Kidney (tissue), 14 donors: ENCODE data around the gene BUB3. TPM values are rescaled to one million over a fixed set of nuclear protein-coding genes. Genes with fewer than 3 reads are reported as not detected.

ENCODE experiments used
- DNase-seq, 5 donors: peaks; one replicate each; pipeline ENCODE4 v3.0.0-alpha.2; 2013 to 2020
- FAIRE-seq: peaks from 2 replicates; lab custom pipeline; 2012; peaks lifted over from hg19 to GRCh38; lab: Jason Lieb, UNC
- H3K27ac ChIP-seq, 2 donors: one replicate each; pipeline ENCODE4 v1.7.0; 2013; ENCODE audit warnings: low read depth in 2 of 2, low read length in 2 of 2, inconsistent platforms in 1 of 2
- H3K27me3 ChIP-seq: one replicate; pipeline ENCODE4 v1.7.1; 2013; ENCODE audit warnings: low read length, inconsistent platforms; ENCODE audit not compliant: control insufficient read depth, insufficient read depth
- H3K36me3 ChIP-seq, 3 donors: one replicate each; pipeline versions ENCODE4 v1.7.0 to v1.7.1; 2013; ENCODE audit warnings: low read length in 3 of 3, control low read depth in 1 of 3, inconsistent platforms in 1 of 3; ENCODE audit not compliant: insufficient read depth in 3 of 3, control insufficient read depth in 2 of 3
- H3K4me1 ChIP-seq, 3 donors: one replicate each; pipeline versions ENCODE4 v1.7.0 to v1.7.1; 2013; ENCODE audit warnings: low read length in 3 of 3, inconsistent platforms in 1 of 3, low read depth in 1 of 3; ENCODE audit not compliant: control insufficient read depth in 2 of 3, insufficient read depth in 2 of 3
- H3K4me3 ChIP-seq, 3 donors: one replicate each; pipeline versions ENCODE4 v1.7.0 to v1.8.1; 2013; ENCODE audit warnings: low read length in 3 of 3, control low read depth in 1 of 3, inconsistent platforms in 1 of 3
- H3K9ac ChIP-seq, 3 donors: one replicate each; pipeline versions ENCODE4 v1.7.0 to v1.7.1; 2013; ENCODE audit warnings: low read length in 3 of 3, control low read depth in 1 of 3, inconsistent platforms in 1 of 3
- H3K9me3 ChIP-seq, 3 donors: one replicate each; pipeline versions ENCODE4 v1.7.0 to v1.7.1; 2013; ENCODE audit warnings: low read length in 3 of 3, control low read depth in 1 of 3, inconsistent platforms in 1 of 3; ENCODE audit not compliant: control insufficient read depth in 2 of 3, insufficient read depth in 1 of 3
- intact Hi-C: fragments of 100-400 bp; cut with DNase I; formaldehyde crosslinking; loops from one replicate; pipeline ENCODE4 v1.11.1; 2022
- polyA plus RNA-seq: library from polyadenylated mRNA; stranded (reverse); fragments of 350-450 nt; fragmentation: Illumina TruSeq; extraction: RNeasy Lipid Tissue Mini Kit (QIAGEN cat#74804); gene quantifications from one replicate; pipeline ENCODE4 v1.2.3, GENCODE V29; 2014; ENCODE audit warnings: low read depth, low replicate concordance; ENCODE audit not compliant: insufficient read depth
- total RNA-seq: library from RNA; stranded (reverse); fragmentation: NEBNext Ultra II Directional; extraction: Animal tissue kit (Norgen Biotek cat#: 25700); gene quantifications from one replicate; pipeline ENCODE4 v1.2.1, GENCODE V29; 2021
- TF ChIP-seq, protein P1 (sequence below): IDR thresholded peaks from 3 replicates; pipeline ENCODE4 v1.5.1; 2012; ENCODE audit warnings: mild to moderate bottlenecking, moderate library complexity, borderline replicate concordance; ENCODE audit not compliant: insufficient read depth; ENCODE audit errors: extremely low read depth
- donor health status: control.
- donor health status: control.
- donor health status: control.
- donor health status: control.
- donor health status: control.
- donor health status: DM: yes; HTN: yes; CAD: no.
- donor health status: Normal renal cell carcinoma (clear cell type).

Gene BUB3
- total and polyA plus RNA-seq, 2 donors from 2014 or later: 49.0 to 60.8 TPM

DNA sequence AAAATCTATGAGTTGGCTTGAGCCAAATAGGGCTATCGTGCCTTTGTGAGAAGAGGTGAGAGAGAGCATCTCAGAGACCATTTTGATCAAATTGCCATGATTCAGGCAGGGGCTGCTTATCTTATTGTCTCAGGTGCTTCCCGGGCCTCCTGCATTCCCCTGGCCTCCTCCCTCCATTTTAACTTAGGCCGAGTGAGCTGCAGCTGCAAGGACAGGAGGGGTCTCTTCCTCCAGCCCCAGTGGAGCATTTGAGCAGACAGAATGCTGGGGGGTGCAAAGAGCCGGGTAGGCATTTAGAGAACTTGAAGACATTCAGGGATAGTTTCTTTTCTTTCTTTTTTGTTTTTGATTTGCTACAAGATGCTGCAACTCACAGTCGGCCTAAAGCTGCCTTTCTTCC lies 59.0 kb downstream of the BUB3 start:
- H3K9ac ChIP-seq: no peak overlapping the region
- DNase-seq (no peak), FAIRE-seq (no peak)
- peaks cover 0 to 9% (median 0%) of the 10 kb centered on the region in 3 donors for H3K9me3 ChIP-seq
- H3K4me3 ChIP-seq: no peak overlapping the region
- H3K36me3 ChIP-seq: no peaks in the 10 kb centered on the region
- no peak overlapping the region for H3K27ac ChIP-seq
- no peaks in the 10 kb centered on the region for H3K27me3 ChIP-seq
- TF ChIP-seq, protein P1, sequence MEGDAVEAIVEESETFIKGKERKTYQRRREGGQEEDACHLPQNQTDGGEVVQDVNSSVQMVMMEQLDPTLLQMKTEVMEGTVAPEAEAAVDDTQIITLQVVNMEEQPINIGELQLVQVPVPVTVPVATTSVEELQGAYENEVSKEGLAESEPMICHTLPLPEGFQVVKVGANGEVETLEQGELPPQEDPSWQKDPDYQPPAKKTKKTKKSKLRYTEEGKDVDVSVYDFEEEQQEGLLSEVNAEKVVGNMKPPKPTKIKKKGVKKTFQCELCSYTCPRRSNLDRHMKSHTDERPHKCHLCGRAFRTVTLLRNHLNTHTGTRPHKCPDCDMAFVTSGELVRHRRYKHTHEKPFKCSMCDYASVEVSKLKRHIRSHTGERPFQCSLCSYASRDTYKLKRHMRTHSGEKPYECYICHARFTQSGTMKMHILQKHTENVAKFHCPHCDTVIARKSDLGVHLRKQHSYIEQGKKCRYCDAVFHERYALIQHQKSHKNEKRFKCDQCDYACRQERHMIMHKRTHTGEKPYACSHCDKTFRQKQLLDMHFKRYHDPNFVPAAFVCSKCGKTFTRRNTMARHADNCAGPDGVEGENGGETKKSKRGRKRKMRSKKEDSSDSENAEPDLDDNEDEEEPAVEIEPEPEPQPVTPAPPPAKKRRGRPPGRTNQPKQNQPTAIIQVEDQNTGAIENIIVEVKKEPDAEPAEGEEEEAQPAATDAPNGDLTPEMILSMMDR: no peak
- no peaks in the 10 kb centered on the region for H3K4me1 ChIP-seq
- intact Hi-C loops: no loop called here

Other genes starting within 250 kb of the BUB3 start
- gene FAM24A, start 243.8 kb upstream of the BUB3 start, total RNA-seq: not detected
- not detected for gene FAM24A, start 243.8 kb upstream of the BUB3 start, polyA plus RNA-seq
- gene C10orf88, start 200.2 kb upstream of the BUB3 start, total RNA-seq: 7.6 TPM
- gene C10orf88, start 200.2 kb upstream of the BUB3 start, polyA plus RNA-seq: 4.3 TPM
- gene PSTK, start 174.0 kb upstream of the BUB3 start, total RNA-seq: 4.3 TPM
- 4.7 TPM for gene PSTK, start 174.0 kb upstream of the BUB3 start, polyA plus RNA-seq
- gene IKZF5, start 145.6 kb upstream of the BUB3 start, total RNA-seq: 17.1 TPM
- 7.3 TPM for gene IKZF5, start 145.6 kb upstream of the BUB3 start, polyA plus RNA-seq
- 26.6 TPM for gene ACADSB, start 145.4 kb upstream of the BUB3 start, total RNA-seq
- 48.5 TPM for gene ACADSB, start 145.4 kb upstream of the BUB3 start, polyA plus RNA-seq
- gene HMX3, start 18.4 kb upstream of the BUB3 start, total RNA-seq: not detected
- gene HMX3, start 18.4 kb upstream of the BUB3 start, polyA plus RNA-seq: not detected
- 0.25 TPM for gene HMX2, start 6.3 kb upstream of the BUB3 start, total RNA-seq
- gene HMX2, start 6.3 kb upstream of the BUB3 start, polyA plus RNA-seq: 4.0 TPM